ENCODE results near the gene MYPOP.

Gene MYPOP

DNA sequence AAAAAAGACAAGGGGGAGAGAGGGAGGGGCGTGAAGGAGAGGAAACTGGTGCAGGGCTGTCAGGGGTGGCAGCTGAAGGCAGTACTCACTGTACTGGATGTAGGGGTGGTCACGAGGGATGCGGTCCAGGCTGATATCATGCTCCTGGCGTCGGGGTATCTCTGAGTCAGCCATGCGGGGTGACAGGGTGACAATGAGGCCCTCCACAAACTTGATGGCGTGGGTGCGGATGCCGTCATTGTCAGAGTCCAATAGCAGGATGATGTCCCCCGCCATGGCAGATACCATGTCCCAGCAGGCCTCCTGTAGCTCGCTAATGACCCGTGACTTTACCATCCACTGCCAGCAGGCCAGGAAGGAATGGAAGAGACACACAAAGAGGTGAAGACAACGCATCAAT is 54.8 kb downstream of the MYPOP start:
- TF ChIP-seq CTCF (conservative IDR thresholded peaks at IDR 0.05; ENCODE audit: low read depth, low read length), result no peak
- DNase-seq (ENCODE audit: low read depth), result no peak
- H3K4me3 ChIP-seq (ENCODE audit: low read length), result no peak overlapping the region

DNA sequence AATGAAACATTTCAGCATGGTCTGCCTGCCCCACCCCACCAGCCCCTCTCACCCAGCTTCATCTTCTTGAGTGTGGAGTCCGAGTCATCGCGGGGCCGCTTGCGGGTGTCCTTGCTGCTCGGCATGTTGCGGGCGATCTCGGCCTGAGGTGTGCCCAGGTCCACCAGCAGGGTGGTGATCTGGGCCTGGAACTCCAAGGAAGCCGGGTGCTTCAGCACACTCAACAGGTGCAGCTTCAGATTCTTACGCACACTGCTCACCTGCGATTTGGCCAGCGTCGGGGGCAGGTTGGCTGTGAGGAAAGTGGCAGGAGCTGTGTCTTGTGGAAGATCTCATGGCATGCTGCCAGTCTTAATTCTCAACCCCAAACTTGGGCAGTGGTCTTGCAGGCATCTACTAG is 60.2 kb downstream of the MYPOP start:
- DNase-seq (ENCODE audit: low read depth), result no peak
- no peak overlapping the region for H3K4me3 ChIP-seq (ENCODE audit: low read length)
- no peak for TF ChIP-seq CTCF (conservative IDR thresholded peaks at IDR 0.05; ENCODE audit: low read depth, low read length)

All from retinal pigment epithelial cell (primary cell).